Osteoblast (primary cell): ENCODE results near the gene WDR88. TPM values are rescaled to one million over a fixed set of nuclear protein-coding genes. Genes with fewer than 3 reads are reported as not detected.

Experiments
- DNase-seq: peaks from one replicate; pipeline ENCODE4 v3.0.0; 2011; ENCODE audit warnings: low spot score, mixed read lengths; ENCODE audit not compliant: insufficient read length; ENCODE audit errors: missing footprints
- H2AFZ ChIP-seq: 2 replicates; pipeline ENCODE4 v1.6.0; 2011; ENCODE audit warnings: mild to moderate bottlenecking, low read length
- H3K27ac ChIP-seq: 2 replicates; pipeline ENCODE4 v1.5.1; 2011; ENCODE audit warnings: mild to moderate bottlenecking, low read depth, low read length, moderate library complexity
- H3K27me3 ChIP-seq: 2 replicates; pipeline ENCODE4 v1.6.0; 2012; ENCODE audit warnings: mild to moderate bottlenecking, control low read depth, inconsistent platforms, low read length, moderate library complexity; ENCODE audit not compliant: insufficient read depth
- H3K36me3 ChIP-seq: 2 replicates; pipeline ENCODE4 v1.5.1; 2011; ENCODE audit warnings: mild to moderate bottlenecking, low read length, control low read depth, moderate library complexity; ENCODE audit not compliant: insufficient read depth
- H3K4me1 ChIP-seq: 2 replicates; pipeline ENCODE4 v1.5.1; 2011; ENCODE audit warnings: mild to moderate bottlenecking, low read length, control low read depth, moderate library complexity; ENCODE audit not compliant: insufficient read depth
- H3K4me2 ChIP-seq: 2 replicates; pipeline ENCODE4 v1.6.0; 2011; ENCODE audit warnings: mild to moderate bottlenecking, low read length; ENCODE audit not compliant: insufficient read depth
- H3K4me3 ChIP-seq: fragments of 200-600 bp; sonication (generic); 3 replicates; pipeline ENCODE4 v1.5.1; 2012; ENCODE audit warnings: mild to moderate bottlenecking, low read length, inconsistent platforms; ENCODE audit not compliant: insufficient read depth
- H3K79me2 ChIP-seq: 2 replicates; pipeline ENCODE4 v1.6.0; 2012; ENCODE audit warnings: mild to moderate bottlenecking, low read length, control low read depth, inconsistent platforms; ENCODE audit not compliant: insufficient read depth
- H3K9me3 ChIP-seq: 2 replicates; pipeline ENCODE4 v1.5.1; 2011; ENCODE audit warnings: low read depth, low read length, control low read depth
- H4K20me1 ChIP-seq: 2 replicates; pipeline ENCODE4 v1.6.0; 2012; ENCODE audit warnings: mild to moderate bottlenecking, low read length, control low read depth; ENCODE audit not compliant: insufficient read depth
- CTCF ChIP-seq: IDR thresholded peaks from 2 replicates; pipeline ENCODE4 v1.5.1; 2011; ENCODE audit warnings: mild to moderate bottlenecking, low read depth, low read length, moderate library complexity; ENCODE audit errors: extremely low read depth
- total RNA-seq: library from RNA; depleted of rRNA; stranded (reverse); fragments of >200 nt; gene quantifications from 2 replicates; pipeline ENCODE4 v1.2.3, GENCODE V29; 2012

WDR88 gene
- total RNA-seq, 1 donor, result not detected

- Histone ChIP-seq H3K27me3 (peaks cover 6% of the 10 kb centered on the region), H3K27ac (no peak overlapping the region), H2AFZ (no peak overlapping the region), H3K79me2 (peaks cover 5% of the 10 kb centered on the region), H3K4me3 (peak overlapping the region; percentile 19), H3K4me1 (no peaks in the 10 kb centered on the region), H3K36me3 (peaks cover 4% of the 10 kb centered on the region), H3K9me3 (no peaks in the 10 kb centered on the region), H4K20me1 (no peaks in the 10 kb centered on the region), H3K4me2 (no peak overlapping the region)
- TF ChIP-seq CTCF, result no peak
- peak; percentile 83 for DNase-seq
These were observed 61.5 kb downstream of the WDR88 start for GRCh38 chr19:33193269-33193864.

- Histone ChIP-seq H3K4me1 (no peaks in the 10 kb centered on the region), H3K4me2 (peak within 1 kb of the TSS; percentile 82), H3K27ac (no peak within 1 kb of the TSS), H2AFZ (peak within 1 kb of the TSS; percentile 78), H3K27me3 (peaks cover 6% of the 10 kb centered on the region), H3K9me3 (no peaks in the 10 kb centered on the region), H3K79me2 (peaks cover 5% of the 10 kb centered on the region), H3K36me3 (peaks cover 4% of the 10 kb centered on the region), H4K20me1 (no peaks in the 10 kb centered on the region), H3K4me3 (peak within 1 kb of the TSS; percentile 76)
- no peak for TF ChIP-seq CTCF
- DNase-seq, result peak; percentile 92
These were observed 62.0 kb downstream of the WDR88 start, which contains the start of gene LRP3 for GRCh38 chr19:33193865-33194362. TSS of gene LRP3 (plus strand) at chr19:33194330. CDS start at chr19:33194786, 456 bp downstream.

- H3K27me3 ChIP-seq, result peaks cover 6% of the 10 kb centered on the region
- peak; percentile 93 for DNase-seq
- no peak for TF ChIP-seq CTCF
- H3K79me2 ChIP-seq, result peaks cover 5% of the 10 kb centered on the region
- peak overlapping the region; percentile 82 for H3K4me2 ChIP-seq
- H3K4me1 ChIP-seq, result no peaks in the 10 kb centered on the region
- peaks cover 4% of the 10 kb centered on the region for H3K36me3 ChIP-seq
- no peaks in the 10 kb centered on the region for H4K20me1 ChIP-seq
- H2AFZ ChIP-seq, result no peak overlapping the region
- peak overlapping the region; percentile 76 for H3K4me3 ChIP-seq
- H3K27ac ChIP-seq, result no peak overlapping the region
- no peaks in the 10 kb centered on the region for H3K9me3 ChIP-seq
These were observed 62.6 kb downstream of the WDR88 start for GRCh38 chr19:33194532-33194885.

- no peak for TF ChIP-seq CTCF
- Histone ChIP-seq H2AFZ (peak overlapping the region; percentile 78), H3K36me3 (peaks cover 4% of the 10 kb centered on the region), H3K79me2 (peaks cover 5% of the 10 kb centered on the region), H3K4me3 (peak overlapping the region; percentile 76), H4K20me1 (no peaks in the 10 kb centered on the region), H3K9me3 (no peaks in the 10 kb centered on the region), H3K4me1 (no peaks in the 10 kb centered on the region), H3K27me3 (peaks cover 6% of the 10 kb centered on the region), H3K4me2 (peak overlapping the region; percentile 82), H3K27ac (no peak overlapping the region)
- peak; percentile 99 for DNase-seq
These were observed 63.2 kb downstream of the WDR88 start for GRCh38 chr19:33194886-33195644.
